Neural cell (in vitro differentiated cells): ENCODE results near the gene TEF. TPM values are rescaled to one million over a fixed set of nuclear protein-coding genes. Genes with fewer than 3 reads are reported as not detected.

ENCODE experiments used
- H2AFZ ChIP-seq: fragments of 200-600, 300-800 bp; sonication (generic), shearing (Covaris generic); 2 replicates; pipeline ENCODE4 v1.6.0; 2014; ENCODE audit warnings: low read depth, mild to moderate bottlenecking, antibody characterized with exemption, low read length, moderate library complexity
- H3F3A ChIP-seq: fragments of 200-600 bp; shearing (Covaris generic); 2 replicates; pipeline ENCODE4 v1.6.1; 2016; ENCODE audit warnings: mild to moderate bottlenecking, moderate library complexity, mixed read lengths, antibody characterized with exemption, low read length; ENCODE audit not compliant: insufficient read depth, poor library complexity, severe bottlenecking
- H3K27ac ChIP-seq: fragments of 200-600, 300-800 bp; sonication (generic), shearing (Covaris generic); 2 replicates; pipeline ENCODE4 v1.5.1; 2014; ENCODE audit warnings: mild to moderate bottlenecking, low read length, moderate library complexity
- H3K27me3 ChIP-seq: fragments of 300-800, 200-600 bp; sonication (generic), shearing (Covaris generic); 2 replicates; pipeline ENCODE4 v1.6.0; 2014; ENCODE audit warnings: mild to moderate bottlenecking, low read depth, low read length, moderate library complexity; ENCODE audit not compliant: insufficient read depth
- H3K36me3 ChIP-seq: fragments of 300-800, 200-600 bp; sonication (generic), shearing (Covaris generic); 2 replicates; pipeline ENCODE4 v1.5.1; 2014; ENCODE audit warnings: mild to moderate bottlenecking, antibody characterized with exemption, low read length, moderate library complexity; ENCODE audit not compliant: insufficient read depth
- H3K4me2 ChIP-seq: fragments of 300-800, 200-600 bp; sonication (generic), shearing (Covaris generic); 2 replicates; pipeline ENCODE4 v1.6.0; 2014; ENCODE audit warnings: mild to moderate bottlenecking, low read length
- H3K4me3 ChIP-seq: fragments of 300-800, 200-600 bp; sonication (generic), shearing (Covaris generic); 2 replicates; pipeline ENCODE4 v1.5.1; 2014; ENCODE audit warnings: mild to moderate bottlenecking, low read length, moderate library complexity
- H3K79me2 ChIP-seq: fragments of 200-600 bp; shearing (Covaris generic); replicated peaks from 2 replicates; pipeline ENCODE4 v1.6.0; 2014; ENCODE audit warnings: mild to moderate bottlenecking, low read length, moderate library complexity; ENCODE audit not compliant: insufficient read depth
- H3K9ac ChIP-seq: fragments of 300-800, 200-600 bp; sonication (generic), shearing (Covaris generic); 2 replicates; pipeline ENCODE4 v1.6.1; 2016; ENCODE audit warnings: mild to moderate bottlenecking, low read length, mixed read lengths
- H3K9me2 ChIP-seq: fragments of 200-600 bp; shearing (Covaris generic); 2 replicates; pipeline ENCODE4 v1.6.1; 2016; ENCODE audit warnings: mild to moderate bottlenecking, low read length, mixed read lengths; ENCODE audit not compliant: insufficient read depth
- H3K9me3 ChIP-seq: fragments of 200-600, 300-800 bp; sonication (generic), shearing (Covaris generic); 2 replicates; pipeline ENCODE4 v1.6.1; 2016; ENCODE audit warnings: mild to moderate bottlenecking, mixed run types, low read length, moderate library complexity, mixed read lengths
- H4K20me1 ChIP-seq: fragments of 200-600 bp; shearing (Covaris generic); 2 replicates; pipeline ENCODE4 v1.6.1; 2016; ENCODE audit warnings: mild to moderate bottlenecking, mixed run types; ENCODE audit not compliant: insufficient read depth
- CTCF ChIP-seq: fragments of 450-650 bp; IDR thresholded peaks from 2 replicates; pipeline ENCODE4 v1.5.1; 2014; ENCODE audit warnings: antibody characterized with exemption, mild to moderate bottlenecking, moderate library complexity; ENCODE audit not compliant: poor library complexity, severe bottlenecking
- EP300 ChIP-seq: fragments of 450-650 bp; conservative IDR thresholded peaks from 2 replicates; pipeline ENCODE4 v1.6.1; 2014; ENCODE audit warnings: antibody characterized with exemption, mild to moderate bottlenecking, moderate library complexity; ENCODE audit not compliant: poor library complexity, severe bottlenecking
- EZH2 ChIP-seq: fragments of 200-600, 300-800 bp; shearing (Covaris generic), sonication (generic); IDR thresholded peaks from 2 replicates; pipeline ENCODE4 v1.6.1; 2014; ENCODE audit warnings: antibody characterized with exemption, low read length, borderline replicate concordance, mild to moderate bottlenecking; ENCODE audit not compliant: insufficient read depth, poor library complexity, severe bottlenecking
- MXI1 ChIP-seq: fragments of 450-650 bp; conservative IDR thresholded peaks from 2 replicates; pipeline ENCODE4 v1.6.1; 2014; ENCODE audit warnings: antibody characterized with exemption, mild to moderate bottlenecking; ENCODE audit not compliant: poor library complexity, severe bottlenecking
- POLR2AphosphoS5 ChIP-seq: IDR thresholded peaks from 2 replicates; pipeline ENCODE4 v1.6.1; 2012
- RAD21 ChIP-seq: fragments of 450-650 bp; conservative IDR thresholded peaks from 2 replicates; pipeline ENCODE4 v1.6.1; 2014; ENCODE audit warnings: antibody characterized with exemption, mild to moderate bottlenecking, moderate library complexity
- REST ChIP-seq: IDR thresholded peaks from 2 replicates; pipeline ENCODE4 v1.6.1; 2012; ENCODE audit warnings: borderline replicate concordance
- SMC3 ChIP-seq: fragments of 450-650 bp; conservative IDR thresholded peaks from 2 replicates; pipeline ENCODE4 v1.6.1; 2014; ENCODE audit warnings: antibody characterized with exemption, mild to moderate bottlenecking, moderate library complexity; ENCODE audit not compliant: poor library complexity
- TAF1 ChIP-seq: IDR thresholded peaks from 2 replicates; pipeline ENCODE4 v1.6.1; 2012; ENCODE audit warnings: low read depth
- polyA plus RNA-seq: library from polyadenylated mRNA; depleted of rRNA; stranded (reverse); fragments of >200 nt; gene quantifications from 2 replicates; pipeline ENCODE4 v1.2.3, GENCODE V29; 2014

Gene TEF
- polyA plus RNA-seq, 1 donor from 2014 or later, result 4.9 TPM

- no peaks in the 10 kb centered on the region for H3K27me3 ChIP-seq
- H3K9ac ChIP-seq, result no peak overlapping the region
- H3K79me2 ChIP-seq, result no peaks in the 10 kb centered on the region
- H3K9me3 ChIP-seq, result no peaks in the 10 kb centered on the region
- H2AFZ ChIP-seq, result no peak overlapping the region
- no peak overlapping the region for H3K4me2 ChIP-seq
- TF ChIP-seq REST, result no peak
- no peak for TF ChIP-seq RAD21
- no peak for TF ChIP-seq EZH2
- TF ChIP-seq POLR2AphosphoS5, result no peak
- no peak for TF ChIP-seq TAF1
- TF ChIP-seq SMC3, result no peak
- no peak for TF ChIP-seq MXI1
- no peak for TF ChIP-seq CTCF
- no peak for TF ChIP-seq EP300
- no peaks in the 10 kb centered on the region for H4K20me1 ChIP-seq
- no peaks in the 10 kb centered on the region for H3K9me2 ChIP-seq
- H3K36me3 ChIP-seq, result no peaks in the 10 kb centered on the region
- no peaks in the 10 kb centered on the region for H3F3A ChIP-seq
- H3K4me3 ChIP-seq, result no peak overlapping the region
- no peak overlapping the region for H3K27ac ChIP-seq
Measured at GRCh38 chr22:41408665-41409064, 26.9 kb downstream of the TEF start.

- Histone ChIP-seq H3K4me2 (no peak overlapping the region), H3K9me3 (no peaks in the 10 kb centered on the region), H3K27ac (no peak overlapping the region), H4K20me1 (no peaks in the 10 kb centered on the region), H3K36me3 (no peaks in the 10 kb centered on the region), H3K27me3 (no peaks in the 10 kb centered on the region), H3K9me2 (no peaks in the 10 kb centered on the region), H3K9ac (no peak overlapping the region), H3K79me2 (no peaks in the 10 kb centered on the region), H3F3A (no peaks in the 10 kb centered on the region), H2AFZ (no peak overlapping the region), H3K4me3 (no peak overlapping the region)
- TF ChIP-seq REST (no peak), CTCF (no peak), MXI1 (no peak), SMC3 (no peak), RAD21 (no peak), TAF1 (no peak), POLR2AphosphoS5 (no peak), EP300 (no peak), EZH2 (no peak)
Measured at GRCh38 chr22:41410311-41410751, 28.6 kb downstream of the TEF start.
